ENCODE results near the gene ITGB3. TPM values are rescaled to one million over a fixed set of nuclear protein-coding genes. Genes with fewer than 3 reads are reported as not detected.

Gene ITGB3
- total and polyA plus RNA-seq, 10 of the 15 experiments (the other 5 are each of a cell fraction or from before 2014, with no cell fraction given), result 0.69 to 22.8 (median 13.6) TPM

DNA sequence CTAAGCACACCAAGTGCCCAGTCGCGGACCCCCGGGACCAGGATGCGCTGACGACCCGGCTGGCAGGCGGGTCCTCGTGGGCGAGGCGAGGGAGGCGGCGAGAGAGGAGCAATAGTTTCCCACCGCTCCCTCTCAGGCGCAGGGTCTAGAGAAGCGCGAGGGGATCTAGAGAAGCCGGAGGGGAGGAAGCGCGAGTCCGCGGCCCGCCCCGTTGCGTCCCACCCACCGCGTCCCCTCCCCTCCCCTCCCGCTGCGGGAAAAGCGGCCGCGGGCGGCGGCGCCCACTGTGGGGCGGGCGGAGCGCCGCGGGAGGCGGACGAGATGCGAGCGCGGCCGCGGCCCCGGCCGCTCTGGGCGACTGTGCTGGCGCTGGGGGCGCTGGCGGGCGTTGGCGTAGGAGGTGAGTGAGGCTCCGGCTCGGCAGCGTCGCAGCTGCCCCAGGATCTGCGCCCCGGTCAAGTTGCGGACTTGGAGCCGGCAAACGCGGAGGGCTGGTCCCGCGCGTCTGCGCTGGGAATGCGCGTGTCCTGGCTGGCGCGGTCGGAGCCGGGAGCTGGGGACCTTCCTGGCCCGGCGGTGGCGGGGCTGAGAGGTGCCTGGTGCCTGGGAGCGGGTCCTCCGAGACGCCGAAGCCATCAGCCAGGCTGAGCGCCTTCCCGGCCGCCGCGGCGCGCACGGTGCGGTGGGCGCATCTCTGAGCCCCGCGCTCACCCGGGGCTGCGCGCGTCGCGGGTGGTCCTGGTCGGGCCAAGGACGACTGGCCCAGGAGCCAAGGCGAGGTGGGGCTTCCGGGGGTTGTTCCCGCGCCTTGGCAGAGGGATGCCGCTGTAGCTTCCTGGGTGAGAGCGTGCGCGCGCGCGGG lies at the start of gene ITGB3 (continued):
- TF ChIP-seq BRCA1 (IDR thresholded peaks at IDR 0.05; ENCODE audit: low read depth, low read length) (no peak), IRF4 (IDR thresholded peaks at IDR 0.05; ENCODE audit: low read depth, low read length) (no peak), CBX3 (IDR thresholded peaks at IDR 0.05; ENCODE audit: borderline replicate concordance, low read depth) (no peak), WRNIP1 (IDR thresholded peaks at IDR 0.05; ENCODE audit: borderline replicate concordance, low read depth, low read length) (no peak), ZNF274 (IDR thresholded peaks at IDR 0.05; ENCODE audit: insufficient read depth, insufficient read length) (no peak), KDM1A (IDR thresholded peaks at IDR 0.05; ENCODE audit: borderline replicate concordance) (no peak), POU2F2 (IDR thresholded peaks at IDR 0.05; ENCODE audit: borderline replicate concordance, low read depth, low read length) (no peak; the same call in 2 of the 3 replicates), TAF1 (IDR thresholded peaks at IDR 0.05; ENCODE audit: borderline replicate concordance, low read depth, low read length) (no peak), KLF5 (IDR thresholded peaks at IDR 0.05; ENCODE audit: partially characterized antibody) (no peak), SMAD5 (IDR thresholded peaks at IDR 0.05; ENCODE audit: low read depth) (no peak), DPF2 (IDR thresholded peaks at IDR 0.05) (peak; percentile 80), NFYA (IDR thresholded peaks at IDR 0.05; ENCODE audit: borderline replicate concordance, low read depth, low read length) (no peak), POLR2AphosphoS2 (IDR thresholded peaks at IDR 0.05; ENCODE audit: low read depth, low read length) (no peak), IKZF1 (conservative IDR thresholded peaks at IDR 0.05) (peak; percentile 92), FOXM1 (IDR thresholded peaks at IDR 0.05; ENCODE audit: low read depth, low read length) (no peak), ZNF24 (IDR thresholded peaks at IDR 0.05) (no peak)
- TF ChIP-seq, protein P1, sequence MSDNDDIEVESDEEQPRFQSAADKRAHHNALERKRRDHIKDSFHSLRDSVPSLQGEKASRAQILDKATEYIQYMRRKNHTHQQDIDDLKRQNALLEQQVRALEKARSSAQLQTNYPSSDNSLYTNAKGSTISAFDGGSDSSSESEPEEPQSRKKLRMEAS (IDR thresholded peaks at IDR 0.05; ENCODE audit: low read depth, low read length), result peak; percentile 37; the same call in 1 of the 2 replicates
- TF ChIP-seq, protein P2, sequence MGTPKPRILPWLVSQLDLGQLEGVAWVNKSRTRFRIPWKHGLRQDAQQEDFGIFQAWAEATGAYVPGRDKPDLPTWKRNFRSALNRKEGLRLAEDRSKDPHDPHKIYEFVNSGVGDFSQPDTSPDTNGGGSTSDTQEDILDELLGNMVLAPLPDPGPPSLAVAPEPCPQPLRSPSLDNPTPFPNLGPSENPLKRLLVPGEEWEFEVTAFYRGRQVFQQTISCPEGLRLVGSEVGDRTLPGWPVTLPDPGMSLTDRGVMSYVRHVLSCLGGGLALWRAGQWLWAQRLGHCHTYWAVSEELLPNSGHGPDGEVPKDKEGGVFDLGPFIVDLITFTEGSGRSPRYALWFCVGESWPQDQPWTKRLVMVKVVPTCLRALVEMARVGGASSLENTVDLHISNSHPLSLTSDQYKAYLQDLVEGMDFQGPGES (IDR thresholded peaks at IDR 0.05), result no peak
- TF ChIP-seq, protein P3, sequence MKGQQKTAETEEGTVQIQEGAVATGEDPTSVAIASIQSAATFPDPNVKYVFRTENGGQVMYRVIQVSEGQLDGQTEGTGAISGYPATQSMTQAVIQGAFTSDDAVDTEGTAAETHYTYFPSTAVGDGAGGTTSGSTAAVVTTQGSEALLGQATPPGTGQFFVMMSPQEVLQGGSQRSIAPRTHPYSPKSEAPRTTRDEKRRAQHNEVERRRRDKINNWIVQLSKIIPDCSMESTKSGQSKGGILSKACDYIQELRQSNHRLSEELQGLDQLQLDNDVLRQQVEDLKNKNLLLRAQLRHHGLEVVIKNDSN (IDR thresholded peaks at IDR 0.05; ENCODE audit: borderline replicate concordance, extremely low read length, insufficient read depth, low read depth, low read length), result no peak
- TF ChIP-seq, protein P4, sequence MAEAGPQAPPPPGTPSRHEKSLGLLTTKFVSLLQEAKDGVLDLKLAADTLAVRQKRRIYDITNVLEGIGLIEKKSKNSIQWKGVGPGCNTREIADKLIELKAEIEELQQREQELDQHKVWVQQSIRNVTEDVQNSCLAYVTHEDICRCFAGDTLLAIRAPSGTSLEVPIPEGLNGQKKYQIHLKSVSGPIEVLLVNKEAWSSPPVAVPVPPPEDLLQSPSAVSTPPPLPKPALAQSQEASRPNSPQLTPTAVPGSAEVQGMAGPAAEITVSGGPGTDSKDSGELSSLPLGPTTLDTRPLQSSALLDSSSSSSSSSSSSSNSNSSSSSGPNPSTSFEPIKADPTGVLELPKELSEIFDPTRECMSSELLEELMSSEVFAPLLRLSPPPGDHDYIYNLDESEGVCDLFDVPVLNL (IDR thresholded peaks at IDR 0.05; ENCODE audit: low read depth, low read length), result no peak
- TF ChIP-seq, protein P5, sequence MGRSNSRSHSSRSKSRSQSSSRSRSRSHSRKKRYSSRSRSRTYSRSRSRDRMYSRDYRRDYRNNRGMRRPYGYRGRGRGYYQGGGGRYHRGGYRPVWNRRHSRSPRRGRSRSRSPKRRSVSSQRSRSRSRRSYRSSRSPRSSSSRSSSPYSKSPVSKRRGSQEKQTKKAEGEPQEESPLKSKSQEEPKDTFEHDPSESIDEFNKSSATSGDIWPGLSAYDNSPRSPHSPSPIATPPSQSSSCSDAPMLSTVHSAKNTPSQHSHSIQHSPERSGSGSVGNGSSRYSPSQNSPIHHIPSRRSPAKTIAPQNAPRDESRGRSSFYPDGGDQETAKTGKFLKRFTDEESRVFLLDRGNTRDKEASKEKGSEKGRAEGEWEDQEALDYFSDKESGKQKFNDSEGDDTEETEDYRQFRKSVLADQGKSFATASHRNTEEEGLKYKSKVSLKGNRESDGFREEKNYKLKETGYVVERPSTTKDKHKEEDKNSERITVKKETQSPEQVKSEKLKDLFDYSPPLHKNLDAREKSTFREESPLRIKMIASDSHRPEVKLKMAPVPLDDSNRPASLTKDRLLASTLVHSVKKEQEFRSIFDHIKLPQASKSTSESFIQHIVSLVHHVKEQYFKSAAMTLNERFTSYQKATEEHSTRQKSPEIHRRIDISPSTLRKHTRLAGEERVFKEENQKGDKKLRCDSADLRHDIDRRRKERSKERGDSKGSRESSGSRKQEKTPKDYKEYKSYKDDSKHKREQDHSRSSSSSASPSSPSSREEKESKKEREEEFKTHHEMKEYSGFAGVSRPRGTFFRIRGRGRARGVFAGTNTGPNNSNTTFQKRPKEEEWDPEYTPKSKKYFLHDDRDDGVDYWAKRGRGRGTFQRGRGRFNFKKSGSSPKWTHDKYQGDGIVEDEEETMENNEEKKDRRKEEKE (IDR thresholded peaks at IDR 0.05), result 0 out of 2 replicates have a peak, but pooled peaks have one; percentile 41
- TF ChIP-seq, protein P6, sequence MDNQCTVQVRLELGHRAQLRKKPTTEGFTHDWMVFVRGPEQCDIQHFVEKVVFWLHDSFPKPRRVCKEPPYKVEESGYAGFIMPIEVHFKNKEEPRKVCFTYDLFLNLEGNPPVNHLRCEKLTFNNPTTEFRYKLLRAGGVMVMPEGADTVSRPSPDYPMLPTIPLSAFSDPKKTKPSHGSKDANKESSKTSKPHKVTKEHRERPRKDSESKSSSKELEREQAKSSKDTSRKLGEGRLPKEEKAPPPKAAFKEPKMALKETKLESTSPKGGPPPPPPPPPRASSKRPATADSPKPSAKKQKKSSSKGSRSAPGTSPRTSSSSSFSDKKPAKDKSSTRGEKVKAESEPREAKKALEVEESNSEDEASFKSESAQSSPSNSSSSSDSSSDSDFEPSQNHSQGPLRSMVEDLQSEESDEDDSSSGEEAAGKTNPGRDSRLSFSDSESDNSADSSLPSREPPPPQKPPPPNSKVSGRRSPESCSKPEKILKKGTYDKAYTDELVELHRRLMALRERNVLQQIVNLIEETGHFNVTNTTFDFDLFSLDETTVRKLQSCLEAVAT (IDR thresholded peaks at IDR 0.05), result no peak
